Measurements from ENCODE around the gene NT5DC2.
A peak's percentile ranks its signal among the peaks of the same experiment; 100 is the strongest.

NT5DC2 gene

GRCh38 chr3:52533623-52534280 is at the start of gene NT5DC2:
NT5DC2 (minus strand) TSS chr3:52533857; CDS start chr3:52533737, 120 bp downstream.
- peak; percentile 88 for DNase-seq

- DNase-seq = no peak
Measured at GRCh38 chr3:52574056-52574965, 40.7 kb upstream of the NT5DC2 start.

- DNase-seq = peak; percentile 9
Measured at GRCh38 chr3:52572221-52572620, 38.6 kb upstream of the NT5DC2 start.

GRCh38 chr3:52570076-52570475 is 36.4 kb upstream of the NT5DC2 start:
- no peak for DNase-seq

- DNase-seq = no peak
Measured at GRCh38 chr3:52568069-52568468, 34.4 kb upstream of the NT5DC2 start.

GRCh38 chr3:52563984-52564383 is 30.3 kb upstream of the NT5DC2 start:
- DNase-seq = no peak

- no peak for DNase-seq
Measured at GRCh38 chr3:52561028-52561747, 27.5 kb upstream of the NT5DC2 start.

GRCh38 chr3:52558436-52558835 is 24.8 kb upstream of the NT5DC2 start:
- no peak for DNase-seq

GRCh38 chr3:52557011-52557960 is 23.6 kb upstream of the NT5DC2 start:
- no peak for DNase-seq

- no peak for DNase-seq
Measured at GRCh38 chr3:52555056-52555455, 21.4 kb upstream of the NT5DC2 start.

GRCh38 chr3:52554026-52554755 is 20.5 kb upstream of the NT5DC2 start:
- no peak for DNase-seq

- DNase-seq = no peak
Measured at GRCh38 chr3:52552089-52552488, 18.4 kb upstream of the NT5DC2 start.

- DNase-seq = no peak
Measured at GRCh38 chr3:52551118-52551517, 17.5 kb upstream of the NT5DC2 start.

GRCh38 chr3:52547143-52547542 is 13.5 kb upstream of the NT5DC2 start:
- DNase-seq = peak; percentile 33

- DNase-seq = no peak
Measured at GRCh38 chr3:52546111-52546901, 12.6 kb upstream of the NT5DC2 start.

- DNase-seq = no peak
Measured at GRCh38 chr3:52544937-52545336, 11.3 kb upstream of the NT5DC2 start.

- DNase-seq = no peak
Measured at GRCh38 chr3:52541050-52541449, 7.4 kb upstream of the NT5DC2 start.

- DNase-seq = no peak
Measured at GRCh38 chr3:52539010-52539653, 5.5 kb upstream of the NT5DC2 start.

GRCh38 chr3:52537726-52538421 is 4.2 kb upstream of the NT5DC2 start:
- DNase-seq = no peak

Data from hematopoietic multipotent progenitor cell treated with erythropoietin and hydrocortisone succinate and interleukin-3 and kit ligand, for 6 days (in vitro differentiated cells).